ENCODE results near the gene SLC25A36. TPM values are rescaled to one million over a fixed set of nuclear protein-coding genes. Genes with fewer than 3 reads are reported as not detected.

SLC25A36 gene
- total and polyA plus RNA-seq, 2 experiments from 2014 or later = 70.0 to 297 TPM

- Histone ChIP-seq H3K27ac (no peak overlapping the region), H3K4me3 (no peak overlapping the region), H3K36me3 (no peaks in the 10 kb centered on the region), H3K4me1 (ENCODE audit: low read depth) (no peaks in the 10 kb centered on the region), H3K9me3 (ENCODE audit: low read depth) (no peaks in the 10 kb centered on the region), H3K27me3 (no peaks in the 10 kb centered on the region)
- TF ChIP-seq CTCF (IDR thresholded peaks at IDR 0.05; ENCODE audit: low read depth, low read length) = no peak
- no peak for DNase-seq (ENCODE audit: low read depth in 1 of 2, low spot score in 1 of 2)
Observed at GRCh38 chr3:140913728-140914127, 27.9 kb upstream of the SLC25A36 start.

GRCh38 chr3:140914384-140914945 is 27.2 kb upstream of the SLC25A36 start:
- TF ChIP-seq CTCF (IDR thresholded peaks at IDR 0.05; ENCODE audit: low read depth, low read length) = no peak
- no peak for DNase-seq (ENCODE audit: low read depth in 1 of 2, low spot score in 1 of 2)
- no peaks in the 10 kb centered on the region for H3K27me3 ChIP-seq
- no peak overlapping the region for H3K27ac ChIP-seq
- no peak overlapping the region for H3K4me3 ChIP-seq
- no peaks in the 10 kb centered on the region for H3K4me1 ChIP-seq (ENCODE audit: low read depth)
- H3K9me3 ChIP-seq (ENCODE audit: low read depth) = no peaks in the 10 kb centered on the region
- H3K36me3 ChIP-seq = no peaks in the 10 kb centered on the region

GRCh38 chr3:140916603-140917002 is 25.0 kb upstream of the SLC25A36 start:
- H3K4me1 ChIP-seq (ENCODE audit: low read depth) = no peaks in the 10 kb centered on the region
- H3K9me3 ChIP-seq (ENCODE audit: low read depth) = no peaks in the 10 kb centered on the region

GRCh38 chr3:140917772-140918171 is 23.9 kb upstream of the SLC25A36 start:
- no peak for TF ChIP-seq CTCF (IDR thresholded peaks at IDR 0.05; ENCODE audit: low read depth, low read length)
- H3K36me3 ChIP-seq = no peaks in the 10 kb centered on the region
- H3K4me3 ChIP-seq = no peak overlapping the region
- no peaks in the 10 kb centered on the region for H3K4me1 ChIP-seq (ENCODE audit: low read depth)
- H3K27me3 ChIP-seq = no peaks in the 10 kb centered on the region
- no peaks in the 10 kb centered on the region for H3K9me3 ChIP-seq (ENCODE audit: low read depth)
- no peak for DNase-seq (ENCODE audit: low read depth in 1 of 2, low spot score in 1 of 2)
- no peak overlapping the region for H3K27ac ChIP-seq

More at GRCh38 chr3:140916603-140917002, 25.0 kb upstream of the SLC25A36 start:
- no peak overlapping the region for H3K4me3 ChIP-seq
- TF ChIP-seq CTCF (IDR thresholded peaks at IDR 0.05; ENCODE audit: low read depth, low read length) = no peak
- no peaks in the 10 kb centered on the region for H3K27me3 ChIP-seq
- no peaks in the 10 kb centered on the region for H3K36me3 ChIP-seq
- no peak for DNase-seq (ENCODE audit: low read depth in 1 of 2, low spot score in 1 of 2)
- no peak overlapping the region for H3K27ac ChIP-seq

GRCh38 chr3:140920029-140920428 is 21.6 kb upstream of the SLC25A36 start:
- Histone ChIP-seq H3K9me3 (ENCODE audit: low read depth) (no peaks in the 10 kb centered on the region), H3K27me3 (no peaks in the 10 kb centered on the region), H3K27ac (no peak overlapping the region), H3K4me3 (no peak overlapping the region), H3K4me1 (ENCODE audit: low read depth) (no peaks in the 10 kb centered on the region), H3K36me3 (no peaks in the 10 kb centered on the region)
- DNase-seq (ENCODE audit: low read depth in 1 of 2, low spot score in 1 of 2) = no peak
- TF ChIP-seq CTCF (IDR thresholded peaks at IDR 0.05; ENCODE audit: low read depth, low read length) = no peak
